OCI-LY3 (cell line): ENCODE measurements around the gene TMEM53.

Experiments used
- H2AFZ ChIP-seq: fragments of 200-600, 300-600 bp; shearing (Covaris generic); 2 replicates; pipeline ENCODE4 v1.6.0; 2014; ENCODE audit warnings: antibody characterized with exemption, low read depth, low read length
- H3K27ac ChIP-seq: fragments of 200-600, 300-600 bp; sonication (generic); 2 replicates; pipeline ENCODE4 v1.5.1; 2014; ENCODE audit warnings: mild to moderate bottlenecking, low read length, moderate library complexity, mixed read lengths
- H3K27me3 ChIP-seq: fragments of 200-600, 300-600 bp; sonication (generic); 2 replicates; pipeline ENCODE4 v1.6.1; 2014; ENCODE audit warnings: low read depth, low read length, mixed read lengths
- H3K36me3 ChIP-seq: fragments of 200-600, 300-600 bp; sonication (generic); replicated peaks from 2 replicates; pipeline ENCODE3; 2014; ENCODE audit warnings: low read depth, low read length, mixed read lengths
- H3K4me1 ChIP-seq: fragments of 300-600, 200-600 bp; sonication (generic); 2 replicates; pipeline ENCODE4 v1.6.1; 2014; ENCODE audit warnings: low read length, mixed read lengths
- H3K4me2 ChIP-seq: fragments of 200-600, 300-600 bp; sonication (generic); 2 replicates; pipeline ENCODE4 v1.6.1; 2014; ENCODE audit warnings: low read length, mixed read lengths
- H3K4me3 ChIP-seq: fragments of 300-600, 200-600 bp; sonication (generic); 2 replicates; pipeline ENCODE4 v1.5.1; 2014; ENCODE audit warnings: antibody characterized with exemption, mild to moderate bottlenecking, low read length, moderate library complexity
- H3K79me2 ChIP-seq: fragments of 300-600, 200-600 bp; shearing (Covaris generic); 2 replicates; pipeline ENCODE4 v1.6.1; 2014; ENCODE audit warnings: mild to moderate bottlenecking, low read length, mixed read lengths
- H3K9ac ChIP-seq: fragments of 300-600, 200-600 bp; shearing (Covaris generic); 2 replicates; pipeline ENCODE4 v1.6.0; 2014; ENCODE audit warnings: mild to moderate bottlenecking, low read length, moderate library complexity
- H3K9me3 ChIP-seq: fragments of 200-600, 300-600 bp; shearing (Covaris generic); 2 replicates; pipeline ENCODE4 v1.6.1; 2014; ENCODE audit warnings: low read length, mixed read lengths; ENCODE audit not compliant: insufficient read depth
- H4K20me1 ChIP-seq: fragments of 200-600, 300-600 bp; sonication (generic); 2 replicates; pipeline ENCODE4 v1.6.1; 2016; ENCODE audit warnings: low read length, mixed read lengths; ENCODE audit not compliant: insufficient read depth
- EZH2phosphoT487 ChIP-seq: fragments of 200-600 bp; shearing (Covaris generic); IDR thresholded peaks from 2 replicates; pipeline ENCODE4 v1.6.1; 2018; ENCODE audit warnings: antibody characterized with exemption, mixed run types, low read depth
- TF ChIP-seq, protein P1 (sequence below): fragments of 200-600, 300-600 bp; sonication (generic); IDR thresholded peaks from 2 replicates; pipeline ENCODE4 v1.5.1; 2014; ENCODE audit warnings: antibody characterized with exemption, low read length, low read depth

TMEM53 gene

DNA sequence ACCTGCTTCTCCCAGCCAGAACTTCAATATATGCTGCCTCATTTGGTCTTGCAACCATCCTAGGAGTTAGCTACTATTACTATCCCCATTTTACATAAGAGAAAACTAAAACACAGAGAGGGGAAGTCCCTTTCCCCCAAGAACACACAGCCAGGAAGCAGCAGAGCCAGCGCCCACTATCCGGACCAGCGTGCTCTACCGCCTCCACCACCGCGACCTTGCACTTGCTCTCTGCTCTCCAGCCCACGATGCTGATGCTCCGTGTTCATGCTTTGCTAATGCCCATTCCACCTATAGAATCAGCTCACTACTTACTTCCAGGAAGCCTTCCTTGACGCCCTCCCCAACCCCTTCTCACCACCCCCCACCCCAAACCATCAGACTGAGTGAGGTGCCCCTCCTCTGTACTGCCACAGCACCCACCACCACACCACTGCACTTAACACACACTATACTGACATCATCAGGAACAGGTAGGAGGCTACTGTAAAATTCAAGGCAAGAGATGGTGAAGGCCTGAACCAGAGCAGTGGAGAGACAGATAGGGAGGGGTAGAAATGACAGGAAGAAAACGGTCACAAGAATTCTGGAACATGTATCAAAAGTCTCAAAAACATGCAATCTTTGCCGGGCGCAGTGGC is 9.4 kb downstream of the TMEM53 start:
- Histone ChIP-seq H3K4me3 (peak overlapping the region; percentile 59), H3K79me2 (no peaks in the 10 kb centered on the region), H3K9me3 (no peaks in the 10 kb centered on the region), H3K4me1 (peaks cover 8% of the 10 kb centered on the region; the same call in 1 of the 2 replicates), H3K27me3 (no peaks in the 10 kb centered on the region), H2AFZ (peak overlapping the region; percentile 52), H3K36me3 (no peaks in the 10 kb centered on the region), H4K20me1 (no peaks in the 10 kb centered on the region), H3K9ac (no peak overlapping the region), H3K27ac (no peak overlapping the region), H3K4me2 (peak overlapping the region; percentile 69)
- TF ChIP-seq EZH2phosphoT487 = no peak
- TF ChIP-seq, protein P1, sequence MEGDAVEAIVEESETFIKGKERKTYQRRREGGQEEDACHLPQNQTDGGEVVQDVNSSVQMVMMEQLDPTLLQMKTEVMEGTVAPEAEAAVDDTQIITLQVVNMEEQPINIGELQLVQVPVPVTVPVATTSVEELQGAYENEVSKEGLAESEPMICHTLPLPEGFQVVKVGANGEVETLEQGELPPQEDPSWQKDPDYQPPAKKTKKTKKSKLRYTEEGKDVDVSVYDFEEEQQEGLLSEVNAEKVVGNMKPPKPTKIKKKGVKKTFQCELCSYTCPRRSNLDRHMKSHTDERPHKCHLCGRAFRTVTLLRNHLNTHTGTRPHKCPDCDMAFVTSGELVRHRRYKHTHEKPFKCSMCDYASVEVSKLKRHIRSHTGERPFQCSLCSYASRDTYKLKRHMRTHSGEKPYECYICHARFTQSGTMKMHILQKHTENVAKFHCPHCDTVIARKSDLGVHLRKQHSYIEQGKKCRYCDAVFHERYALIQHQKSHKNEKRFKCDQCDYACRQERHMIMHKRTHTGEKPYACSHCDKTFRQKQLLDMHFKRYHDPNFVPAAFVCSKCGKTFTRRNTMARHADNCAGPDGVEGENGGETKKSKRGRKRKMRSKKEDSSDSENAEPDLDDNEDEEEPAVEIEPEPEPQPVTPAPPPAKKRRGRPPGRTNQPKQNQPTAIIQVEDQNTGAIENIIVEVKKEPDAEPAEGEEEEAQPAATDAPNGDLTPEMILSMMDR = no peak

DNA sequence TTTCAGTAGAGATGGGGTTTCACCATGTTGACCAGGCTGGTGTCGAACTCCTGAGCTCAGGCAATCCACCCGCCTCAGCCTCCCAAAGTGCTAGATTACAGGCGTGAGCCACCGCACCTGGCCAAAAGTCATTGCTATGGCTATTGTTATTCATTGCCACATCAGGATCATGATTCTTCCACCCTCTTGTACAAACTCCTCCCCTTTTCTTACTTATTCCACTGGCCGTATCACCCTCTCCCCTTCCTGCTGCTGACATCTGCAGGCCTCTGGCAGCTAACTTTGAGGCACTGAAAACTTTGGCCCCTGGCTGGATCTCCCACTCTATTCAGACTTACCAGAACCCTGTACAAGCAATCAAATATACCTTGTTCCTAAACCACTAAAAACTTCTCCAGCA is 10.9 kb downstream of the TMEM53 start:
- H3K27me3 ChIP-seq = no peaks in the 10 kb centered on the region
- H2AFZ ChIP-seq = no peak overlapping the region
- no peak overlapping the region for H3K4me2 ChIP-seq
- H3K36me3 ChIP-seq = no peaks in the 10 kb centered on the region
- H3K79me2 ChIP-seq = no peaks in the 10 kb centered on the region
- TF ChIP-seq EZH2phosphoT487 = no peak
- no peak overlapping the region for H3K4me3 ChIP-seq
- peaks cover 8% of the 10 kb centered on the region; the same call in 1 of the 2 replicates for H3K4me1 ChIP-seq
- no peaks in the 10 kb centered on the region for H4K20me1 ChIP-seq
- no peak overlapping the region for H3K9ac ChIP-seq
- H3K27ac ChIP-seq = no peak overlapping the region
- H3K9me3 ChIP-seq = no peaks in the 10 kb centered on the region

DNA sequence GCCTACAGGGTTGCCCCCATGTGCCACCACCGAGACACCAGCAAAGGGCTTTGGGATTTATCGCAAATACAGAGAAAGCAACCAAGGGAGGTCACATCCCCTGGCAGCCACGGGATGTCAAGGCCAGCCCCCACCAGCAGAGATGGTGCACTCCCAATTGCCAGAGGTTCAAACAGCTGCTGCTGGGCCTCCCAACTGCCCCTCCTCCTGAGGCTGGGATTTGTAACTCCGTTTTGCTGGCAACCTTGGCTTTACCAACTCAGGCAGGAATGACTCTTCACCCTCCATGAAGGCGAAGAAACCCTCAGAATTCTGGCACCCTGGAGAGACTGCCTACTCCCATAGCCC is 11.6 kb downstream of the TMEM53 start:
- Histone ChIP-seq H3K27me3 (no peaks in the 10 kb centered on the region), H3K79me2 (no peaks in the 10 kb centered on the region), H3K4me2 (no peak overlapping the region), H3K9me3 (no peaks in the 10 kb centered on the region), H3K4me1 (peaks cover 8% of the 10 kb centered on the region; the same call in 1 of the 2 replicates), H3K9ac (no peak overlapping the region), H3K36me3 (no peaks in the 10 kb centered on the region), H3K4me3 (no peak overlapping the region), H4K20me1 (no peaks in the 10 kb centered on the region), H2AFZ (no peak overlapping the region), H3K27ac (no peak overlapping the region)
- TF ChIP-seq, protein P1 = no peak
- TF ChIP-seq EZH2phosphoT487 = no peak

DNA sequence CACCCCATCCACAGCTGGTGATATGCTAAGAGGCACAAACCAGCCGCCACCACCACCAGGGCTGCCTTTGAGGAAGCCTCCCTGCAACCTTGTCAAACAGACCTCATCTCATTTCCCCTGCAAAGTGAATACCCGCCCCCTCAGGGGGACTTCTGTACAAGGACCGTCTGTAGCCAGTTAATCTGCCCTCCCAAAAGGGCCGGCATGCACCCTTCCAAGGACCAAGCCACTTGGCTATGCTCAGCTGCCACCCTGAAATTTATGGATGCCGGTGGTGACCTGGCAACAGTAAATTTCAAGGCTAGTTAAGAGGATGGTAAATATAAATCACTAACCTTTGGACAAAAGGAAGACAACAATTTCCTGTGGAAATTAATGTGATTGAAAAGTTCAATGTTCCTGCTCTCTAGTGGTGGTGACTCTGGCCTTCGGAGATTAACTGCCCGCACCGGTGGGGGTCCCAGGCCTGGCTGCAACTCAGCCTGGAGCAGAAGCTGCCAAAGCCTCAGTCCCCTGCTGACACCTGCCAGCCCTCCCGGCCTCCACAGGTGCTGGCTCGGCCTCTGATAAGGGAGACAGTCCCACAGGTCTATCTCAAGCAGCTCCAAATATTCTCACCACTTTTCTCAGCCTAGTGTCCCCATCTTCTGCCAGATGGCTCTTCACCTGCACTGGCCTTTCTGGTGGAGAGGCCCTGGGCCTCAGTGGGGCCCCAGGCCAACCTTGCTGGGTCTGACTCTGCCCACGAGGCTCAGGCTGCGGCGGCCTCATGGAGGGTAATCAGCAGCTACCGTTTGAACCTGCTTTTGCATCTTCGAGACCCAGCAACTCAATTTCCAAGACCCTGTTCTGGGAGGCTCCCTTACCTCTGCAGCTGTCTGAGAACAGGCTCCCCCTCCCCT is 12.2 kb downstream of the TMEM53 start:
- H4K20me1 ChIP-seq = no peaks in the 10 kb centered on the region
- no peak overlapping the region for H3K4me3 ChIP-seq
- H3K9me3 ChIP-seq = no peaks in the 10 kb centered on the region
- no peaks in the 10 kb centered on the region for H3K27me3 ChIP-seq
- no peak overlapping the region for H3K4me2 ChIP-seq
- no peak overlapping the region for H3K27ac ChIP-seq
- TF ChIP-seq EZH2phosphoT487 = no peak
- TF ChIP-seq, protein P1 = no peak
- no peaks in the 10 kb centered on the region for H3K36me3 ChIP-seq
- H3K9ac ChIP-seq = no peak overlapping the region
- H3K4me1 ChIP-seq = peaks cover 8% of the 10 kb centered on the region; the same call in 1 of the 2 replicates
- H2AFZ ChIP-seq = no peak overlapping the region
- no peaks in the 10 kb centered on the region for H3K79me2 ChIP-seq
